ENCODE results near the gene HNRNPDL. TPM values are rescaled to one million over a fixed set of nuclear protein-coding genes. Genes with fewer than 3 reads are reported as not detected.

HNRNPDL gene
- total RNA-seq, 1 experiment from 2014 or later, result 472 TPM

DNA sequence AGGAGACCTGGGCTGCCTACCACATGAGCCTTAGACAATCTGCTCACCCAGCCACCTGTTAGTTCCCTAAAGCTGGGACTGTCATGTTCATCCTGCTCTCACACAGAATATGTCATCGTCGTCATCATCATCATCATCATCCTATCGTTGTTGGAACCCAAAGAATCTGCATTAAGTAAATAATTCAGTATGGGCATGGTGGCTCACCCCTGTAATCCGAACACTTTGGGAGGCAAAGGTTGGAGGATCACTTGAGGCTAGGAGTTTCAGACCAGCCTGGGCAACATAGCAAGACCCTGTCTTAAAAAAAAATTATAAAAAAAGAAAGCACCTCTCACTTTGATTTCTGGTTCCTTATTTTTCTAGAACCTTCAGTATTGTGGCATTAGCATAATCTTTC, 6.5 kb upstream of the HNRNPDL start:
- H3K27ac Mint-ChIP-seq, result 0 out of 7 replicates have a peak overlapping the region, but pooled peaks of 1 of the 3 experiments have one; percentile 65
- H3K4me3 Mint-ChIP-seq, result no peak overlapping the region

More for the DNA sequence above, 6.5 kb upstream of the HNRNPDL start:
- H3K79me2 ChIP-seq (ENCODE audit: insufficient read depth, low read length), result peaks cover 82% of the 10 kb centered on the region; the same call in 1 of the 2 replicates
- Mint-ChIP-seq H3K36me3 (ENCODE audit: insufficient read depth in 1 of 3, low read depth in 3 of 3) (peaks cover 45 to 60% (median 49%) of the 10 kb centered on the region in 3 experiments), H3K4me1 (peaks cover 52 to 54% of the 10 kb centered on the region in 2 experiments), H3K27me3 (ENCODE audit: low read depth) (no peaks in the 10 kb centered on the region), H3K9me3 (no peaks in the 10 kb centered on the region)
- TF ChIP-seq, protein P1, sequence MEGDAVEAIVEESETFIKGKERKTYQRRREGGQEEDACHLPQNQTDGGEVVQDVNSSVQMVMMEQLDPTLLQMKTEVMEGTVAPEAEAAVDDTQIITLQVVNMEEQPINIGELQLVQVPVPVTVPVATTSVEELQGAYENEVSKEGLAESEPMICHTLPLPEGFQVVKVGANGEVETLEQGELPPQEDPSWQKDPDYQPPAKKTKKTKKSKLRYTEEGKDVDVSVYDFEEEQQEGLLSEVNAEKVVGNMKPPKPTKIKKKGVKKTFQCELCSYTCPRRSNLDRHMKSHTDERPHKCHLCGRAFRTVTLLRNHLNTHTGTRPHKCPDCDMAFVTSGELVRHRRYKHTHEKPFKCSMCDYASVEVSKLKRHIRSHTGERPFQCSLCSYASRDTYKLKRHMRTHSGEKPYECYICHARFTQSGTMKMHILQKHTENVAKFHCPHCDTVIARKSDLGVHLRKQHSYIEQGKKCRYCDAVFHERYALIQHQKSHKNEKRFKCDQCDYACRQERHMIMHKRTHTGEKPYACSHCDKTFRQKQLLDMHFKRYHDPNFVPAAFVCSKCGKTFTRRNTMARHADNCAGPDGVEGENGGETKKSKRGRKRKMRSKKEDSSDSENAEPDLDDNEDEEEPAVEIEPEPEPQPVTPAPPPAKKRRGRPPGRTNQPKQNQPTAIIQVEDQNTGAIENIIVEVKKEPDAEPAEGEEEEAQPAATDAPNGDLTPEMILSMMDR (conservative IDR thresholded peaks at IDR 0.05), result no peak
- H3K14ac ChIP-seq (ENCODE audit: insufficient read depth, low read length), result no peak overlapping the region
- H2BK12ac ChIP-seq (ENCODE audit: insufficient read length, low read depth, low read length), result no peak overlapping the region
- no peak overlapping the region for H3K18ac ChIP-seq (ENCODE audit: insufficient read length, low read depth, low read length)
- WGBS (ENCODE audit: extremely low coverage, insufficient read length, low lambda C conversion rate), result no CpG with 5 or more reads among the region's 4 CpGs
- H4K91ac ChIP-seq (ENCODE audit: insufficient read length, low read depth, low read length), result no peak overlapping the region
- no peak overlapping the region for H3K56ac ChIP-seq (ENCODE audit: insufficient read length, low read depth, low read length)
- no peak overlapping the region for H2AFZ ChIP-seq (ENCODE audit: low read length)
- no peaks in the 10 kb centered on the region for H4K20me1 ChIP-seq (ENCODE audit: control insufficient read depth, insufficient read depth, insufficient read length)
- no peaks in the 10 kb centered on the region; the same call in 1 of the 2 replicates for H3K4me1 ChIP-seq (ENCODE audit: insufficient read depth, low read length)
- no peak overlapping the region for H4K5ac ChIP-seq (ENCODE audit: insufficient read length, low read depth, low read length)
- no peaks in the 10 kb centered on the region for H3K23me2 ChIP-seq (ENCODE audit: insufficient read length, low read depth, low read length, poor library complexity, severe bottlenecking)
- H2BK15ac ChIP-seq (ENCODE audit: low read depth, low read length), result no peak overlapping the region
- H3K27ac ChIP-seq (ENCODE audit: insufficient read length, low read depth, low read length), result no peak overlapping the region
- DNase-seq, result no peak
- H3K79me1 ChIP-seq (ENCODE audit: insufficient read depth, low read depth, low read length, poor library complexity, severe bottlenecking), result no peaks in the 10 kb centered on the region
- H4K8ac ChIP-seq (replicated peaks; ENCODE audit: insufficient read length, low read depth, low read length), result no peak overlapping the region
- no peak overlapping the region for H3K9ac ChIP-seq (ENCODE audit: extremely low read depth, insufficient read length, low read length)
- no peak overlapping the region for H3T11ph ChIP-seq (ENCODE audit: low read length)
- H3K9me3 ChIP-seq (ENCODE audit: control insufficient read depth, low read depth, low read length), result no peaks in the 10 kb centered on the region
- no peak overlapping the region for H2BK5ac ChIP-seq (ENCODE audit: insufficient read length, low read length)
- H2BK120ac ChIP-seq (ENCODE audit: low read depth, low read length, poor library complexity, severe bottlenecking), result no peak overlapping the region
- no peak overlapping the region for H2BK20ac ChIP-seq (ENCODE audit: low read depth, low read length, poor library complexity, severe bottlenecking)
- no peak overlapping the region for H2AK5ac ChIP-seq (ENCODE audit: insufficient read length, low read length)
- H3K23ac ChIP-seq (ENCODE audit: insufficient read length, low read depth, low read length), result no peak overlapping the region
- H3K27me3 ChIP-seq (ENCODE audit: insufficient read depth, low read length), result no peaks in the 10 kb centered on the region
- no peak overlapping the region for H3K4ac ChIP-seq (ENCODE audit: low read depth, low read length)
- H3K4me2 ChIP-seq (ENCODE audit: insufficient read depth, insufficient read length, low read length), result no peak overlapping the region
